Neuron (in vitro differentiated cells): ENCODE data around the gene FMN1.

ENCODE experiments used
- H2AFZ ChIP-seq: one replicate; pipeline ENCODE4 v1.6.1; 2013; ENCODE audit warnings: low read depth, mild to moderate bottlenecking, inconsistent platforms, low read length, moderate library complexity
- H3K27me3 ChIP-seq: one replicate; pipeline ENCODE4 v1.6.1; 2013; ENCODE audit warnings: low read length; ENCODE audit not compliant: insufficient read depth
- H3K36me3 ChIP-seq: one replicate; pipeline ENCODE4 v1.6.1; 2013; ENCODE audit warnings: low read length; ENCODE audit not compliant: insufficient read depth
- H3K4me1 ChIP-seq: one replicate; pipeline ENCODE4 v1.6.1; 2013; ENCODE audit warnings: low read length; ENCODE audit not compliant: insufficient read depth
- H3K4me3 ChIP-seq: 2 replicates; pipeline ENCODE4 v1.5.1; 2013; ENCODE audit warnings: mild to moderate bottlenecking, low read length, moderate library complexity
- H3K9me3 ChIP-seq: one replicate; pipeline ENCODE4 v1.6.1; 2013; ENCODE audit warnings: low read length

Gene FMN1

GRCh38 chr15:32766101-32766500, 428.4 kb downstream of the FMN1 start:
- Histone ChIP-seq H3K4me1 (no peaks in the 10 kb centered on the region), H2AFZ (no peak overlapping the region), H3K36me3 (no peaks in the 10 kb centered on the region), H3K4me3 (no peak overlapping the region), H3K9me3 (no peaks in the 10 kb centered on the region), H3K27me3 (no peaks in the 10 kb centered on the region)

GRCh38 chr15:32765236-32765635, 429.3 kb downstream of the FMN1 start:
- H3K27me3 ChIP-seq = no peaks in the 10 kb centered on the region

GRCh38 chr15:32763295-32763694, 431.2 kb downstream of the FMN1 start:
- no peaks in the 10 kb centered on the region for H3K36me3 ChIP-seq
- H3K27me3 ChIP-seq = no peaks in the 10 kb centered on the region
- H2AFZ ChIP-seq = no peak overlapping the region
- no peaks in the 10 kb centered on the region for H3K4me1 ChIP-seq
- no peaks in the 10 kb centered on the region for H3K9me3 ChIP-seq
- no peak overlapping the region for H3K4me3 ChIP-seq

More at GRCh38 chr15:32765236-32765635, 429.3 kb downstream of the FMN1 start:
- no peak overlapping the region for H3K4me3 ChIP-seq
- H3K9me3 ChIP-seq = no peaks in the 10 kb centered on the region
- H3K4me1 ChIP-seq = no peaks in the 10 kb centered on the region
- no peak overlapping the region for H2AFZ ChIP-seq
- no peaks in the 10 kb centered on the region for H3K36me3 ChIP-seq

GRCh38 chr15:32757426-32757825, 437.1 kb downstream of the FMN1 start:
- Histone ChIP-seq H3K9me3 (no peaks in the 10 kb centered on the region), H3K4me1 (no peaks in the 10 kb centered on the region), H3K27me3 (no peaks in the 10 kb centered on the region), H3K4me3 (no peak overlapping the region), H3K36me3 (no peaks in the 10 kb centered on the region), H2AFZ (no peak overlapping the region)

GRCh38 chr15:32750979-32751378, 443.5 kb downstream of the FMN1 start:
- H3K4me1 ChIP-seq = peaks cover 3% of the 10 kb centered on the region
- H3K4me3 ChIP-seq = no peak overlapping the region
- H3K36me3 ChIP-seq = no peaks in the 10 kb centered on the region
- H2AFZ ChIP-seq = no peak overlapping the region
- no peaks in the 10 kb centered on the region for H3K27me3 ChIP-seq
- H3K9me3 ChIP-seq = no peaks in the 10 kb centered on the region

GRCh38 chr15:32747921-32748342, 446.6 kb downstream of the FMN1 start:
- Histone ChIP-seq H3K9me3 (no peaks in the 10 kb centered on the region), H3K4me1 (peaks cover 3% of the 10 kb centered on the region), H3K27me3 (no peaks in the 10 kb centered on the region), H3K36me3 (no peaks in the 10 kb centered on the region), H2AFZ (no peak overlapping the region), H3K4me3 (no peak overlapping the region)

- Histone ChIP-seq H3K36me3 (no peaks in the 10 kb centered on the region), H3K4me1 (peaks cover 1% of the 10 kb centered on the region), H3K9me3 (no peaks in the 10 kb centered on the region), H2AFZ (no peak overlapping the region), H3K27me3 (no peaks in the 10 kb centered on the region), H3K4me3 (no peak overlapping the region)
Observed at GRCh38 chr15:32746116-32746857, 448.2 kb downstream of the FMN1 start.

- Histone ChIP-seq H3K4me3 (no peak overlapping the region), H3K4me1 (no peaks in the 10 kb centered on the region), H3K36me3 (no peaks in the 10 kb centered on the region), H2AFZ (no peak overlapping the region), H3K9me3 (peaks cover 3% of the 10 kb centered on the region), H3K27me3 (no peaks in the 10 kb centered on the region)
Observed at GRCh38 chr15:32743411-32744140, 450.9 kb downstream of the FMN1 start.

GRCh38 chr15:32739522-32740063, 454.9 kb downstream of the FMN1 start:
- peaks cover 3% of the 10 kb centered on the region for H3K4me1 ChIP-seq

GRCh38 chr15:32738666-32739065, 455.8 kb downstream of the FMN1 start:
- Histone ChIP-seq H3K9me3 (peaks cover 3% of the 10 kb centered on the region), H3K27me3 (no peaks in the 10 kb centered on the region), H3K4me1 (peaks cover 3% of the 10 kb centered on the region), H3K4me3 (no peak overlapping the region), H2AFZ (no peak overlapping the region), H3K36me3 (no peaks in the 10 kb centered on the region)

More at GRCh38 chr15:32739522-32740063, 454.9 kb downstream of the FMN1 start:
- Histone ChIP-seq H3K27me3 (no peaks in the 10 kb centered on the region), H3K9me3 (peaks cover 3% of the 10 kb centered on the region), H3K4me3 (no peak overlapping the region), H3K36me3 (no peaks in the 10 kb centered on the region), H2AFZ (no peak overlapping the region)

- H3K9me3 ChIP-seq = peaks cover 3% of the 10 kb centered on the region
- H3K4me3 ChIP-seq = no peak overlapping the region
Observed at GRCh38 chr15:32737304-32737703, 457.2 kb downstream of the FMN1 start.

GRCh38 chr15:32736701-32737061, 457.8 kb downstream of the FMN1 start:
- peaks cover 3% of the 10 kb centered on the region for H3K4me1 ChIP-seq

More at GRCh38 chr15:32737304-32737703, 457.2 kb downstream of the FMN1 start:
- Histone ChIP-seq H3K27me3 (no peaks in the 10 kb centered on the region), H3K4me1 (peaks cover 3% of the 10 kb centered on the region), H2AFZ (no peak overlapping the region), H3K36me3 (no peaks in the 10 kb centered on the region)

GRCh38 chr15:32735989-32736700, 458.4 kb downstream of the FMN1 start:
- no peaks in the 10 kb centered on the region for H3K27me3 ChIP-seq
- peaks cover 3% of the 10 kb centered on the region for H3K9me3 ChIP-seq
- no peaks in the 10 kb centered on the region for H3K36me3 ChIP-seq
- no peak overlapping the region for H2AFZ ChIP-seq
- H3K4me3 ChIP-seq = no peak overlapping the region
- H3K4me1 ChIP-seq = peaks cover 3% of the 10 kb centered on the region

More at GRCh38 chr15:32736701-32737061, 457.8 kb downstream of the FMN1 start:
- no peak overlapping the region for H2AFZ ChIP-seq
- H3K36me3 ChIP-seq = no peaks in the 10 kb centered on the region
- no peaks in the 10 kb centered on the region for H3K27me3 ChIP-seq
- H3K9me3 ChIP-seq = peaks cover 3% of the 10 kb centered on the region
- H3K4me3 ChIP-seq = no peak overlapping the region
